DOHH2 (cell line): ENCODE measurements around the gene RELN.

Experiments
- H3F3A ChIP-seq: fragments of 200-600 bp; sonication (generic), shearing (Covaris generic); 2 replicates; pipeline ENCODE4 v1.6.0; 2016; ENCODE audit warnings: antibody characterized with exemption, mild to moderate bottlenecking; ENCODE audit not compliant: control insufficient read depth, insufficient read depth
- H3K27ac ChIP-seq: fragments of 200-600 bp; sonication (generic); 2 replicates; pipeline ENCODE4 v1.5.1; 2014; ENCODE audit warnings: low read depth, mild to moderate bottlenecking, low read length, moderate library complexity
- H3K27me3 ChIP-seq: fragments of 200-600 bp; sonication (generic); 2 replicates; pipeline ENCODE4 v1.6.1; 2014; ENCODE audit warnings: mild to moderate bottlenecking, low read length, mixed read lengths; ENCODE audit not compliant: control insufficient read depth
- H3K36me3 ChIP-seq: fragments of 200-600 bp; sonication (generic); 2 replicates; pipeline ENCODE4 v1.6.1; 2014; ENCODE audit warnings: mild to moderate bottlenecking, low read length, moderate library complexity, mixed read lengths; ENCODE audit not compliant: control insufficient read depth
- H3K4me1 ChIP-seq: fragments of 200-600 bp; sonication (generic); 2 replicates; pipeline ENCODE4 v1.6.1; 2014; ENCODE audit warnings: mild to moderate bottlenecking, low read length, mixed read lengths; ENCODE audit not compliant: control insufficient read depth
- H3K4me2 ChIP-seq: fragments of 200-600 bp; sonication (generic); 2 replicates; pipeline ENCODE4 v1.6.0; 2014; ENCODE audit warnings: mild to moderate bottlenecking, low read length, moderate library complexity
- H3K4me3 ChIP-seq: fragments of 200-600 bp; sonication (generic); 2 replicates; pipeline ENCODE4 v1.5.1; 2014; ENCODE audit warnings: mild to moderate bottlenecking, low read length, mixed read lengths
- H3K79me2 ChIP-seq: fragments of 200-600 bp; sonication (generic); 2 replicates; pipeline ENCODE4 v1.6.1; 2014; ENCODE audit warnings: mild to moderate bottlenecking, low read length, mixed read lengths; ENCODE audit not compliant: control insufficient read depth
- H3K9me2 ChIP-seq: fragments of 200-600 bp; sonication (generic); replicated peaks from 2 replicates; pipeline ENCODE4 v1.6.1; 2014; ENCODE audit warnings: mild to moderate bottlenecking, low read length, mixed read lengths; ENCODE audit not compliant: control insufficient read depth
- H3K9me3 ChIP-seq: fragments of 200-600 bp; sonication (generic); 2 replicates; pipeline ENCODE4 v1.6.1; 2014; ENCODE audit warnings: antibody characterized with exemption, low read length, mixed read lengths; ENCODE audit not compliant: control insufficient read depth, insufficient read depth
- H4K20me1 ChIP-seq: fragments of 200-600 bp; sonication (generic); 2 replicates; pipeline ENCODE4 v1.6.0; 2014; ENCODE audit warnings: low read depth, mild to moderate bottlenecking, antibody characterized with exemption, low read length, moderate library complexity; ENCODE audit not compliant: control insufficient read depth, insufficient read depth
- EZH2phosphoT487 ChIP-seq: fragments of 200-600 bp; sonication (generic); IDR thresholded peaks from 2 replicates; pipeline ENCODE4 v1.6.1; 2017; ENCODE audit warnings: borderline replicate concordance, mild to moderate bottlenecking, antibody characterized with exemption, low read length, moderate library complexity, mixed read lengths
- TF ChIP-seq, protein P1 (sequence below): fragments of 200-600 bp; sonication (generic); IDR thresholded peaks from one replicate; pipeline ENCODE4 v1.5.1; 2014; ENCODE audit warnings: antibody characterized with exemption, mild to moderate bottlenecking, low read depth, low read length; ENCODE audit not compliant: poor library complexity, severe bottlenecking

Gene RELN

DNA sequence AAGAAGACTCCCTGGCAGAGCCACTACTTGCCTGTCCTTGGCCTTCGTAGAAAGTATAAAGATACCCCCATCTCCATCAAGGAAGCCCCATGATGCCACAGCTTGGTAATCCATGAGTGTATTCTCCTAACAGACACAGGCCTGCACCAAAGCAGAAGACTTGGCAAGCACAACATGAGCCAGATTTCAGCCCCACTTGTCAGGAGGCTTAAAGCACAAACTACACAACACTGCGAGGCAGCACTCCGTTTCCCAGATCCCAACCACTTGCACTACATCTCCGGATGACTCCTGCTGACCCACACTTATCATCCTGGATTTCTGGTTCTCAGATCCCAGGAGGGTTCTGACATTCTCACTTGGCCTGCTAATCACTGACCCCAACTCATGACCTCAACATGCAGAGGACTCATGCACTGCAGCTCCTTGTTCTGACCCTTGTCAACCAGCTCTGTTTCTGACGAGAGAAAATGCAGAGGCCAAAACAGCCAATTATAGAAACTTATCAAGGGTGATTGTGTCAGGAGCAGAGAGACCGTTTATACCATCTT, 100.8 kb downstream of the RELN start:
- no peak overlapping the region for H3K4me2 ChIP-seq
- no peak overlapping the region for H3K27ac ChIP-seq
- H3K27me3 ChIP-seq, result no peaks in the 10 kb centered on the region
- no peaks in the 10 kb centered on the region for H3K79me2 ChIP-seq
- H3K9me3 ChIP-seq, result no peaks in the 10 kb centered on the region
- TF ChIP-seq, protein P1, sequence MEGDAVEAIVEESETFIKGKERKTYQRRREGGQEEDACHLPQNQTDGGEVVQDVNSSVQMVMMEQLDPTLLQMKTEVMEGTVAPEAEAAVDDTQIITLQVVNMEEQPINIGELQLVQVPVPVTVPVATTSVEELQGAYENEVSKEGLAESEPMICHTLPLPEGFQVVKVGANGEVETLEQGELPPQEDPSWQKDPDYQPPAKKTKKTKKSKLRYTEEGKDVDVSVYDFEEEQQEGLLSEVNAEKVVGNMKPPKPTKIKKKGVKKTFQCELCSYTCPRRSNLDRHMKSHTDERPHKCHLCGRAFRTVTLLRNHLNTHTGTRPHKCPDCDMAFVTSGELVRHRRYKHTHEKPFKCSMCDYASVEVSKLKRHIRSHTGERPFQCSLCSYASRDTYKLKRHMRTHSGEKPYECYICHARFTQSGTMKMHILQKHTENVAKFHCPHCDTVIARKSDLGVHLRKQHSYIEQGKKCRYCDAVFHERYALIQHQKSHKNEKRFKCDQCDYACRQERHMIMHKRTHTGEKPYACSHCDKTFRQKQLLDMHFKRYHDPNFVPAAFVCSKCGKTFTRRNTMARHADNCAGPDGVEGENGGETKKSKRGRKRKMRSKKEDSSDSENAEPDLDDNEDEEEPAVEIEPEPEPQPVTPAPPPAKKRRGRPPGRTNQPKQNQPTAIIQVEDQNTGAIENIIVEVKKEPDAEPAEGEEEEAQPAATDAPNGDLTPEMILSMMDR, result no peak
- TF ChIP-seq EZH2phosphoT487, result no peak
- no peaks in the 10 kb centered on the region for H4K20me1 ChIP-seq
- no peaks in the 10 kb centered on the region for H3K4me1 ChIP-seq
- no peak overlapping the region for H3K4me3 ChIP-seq
- no peaks in the 10 kb centered on the region for H3F3A ChIP-seq
- no peaks in the 10 kb centered on the region for H3K9me2 ChIP-seq
- H3K36me3 ChIP-seq, result no peaks in the 10 kb centered on the region

DNA sequence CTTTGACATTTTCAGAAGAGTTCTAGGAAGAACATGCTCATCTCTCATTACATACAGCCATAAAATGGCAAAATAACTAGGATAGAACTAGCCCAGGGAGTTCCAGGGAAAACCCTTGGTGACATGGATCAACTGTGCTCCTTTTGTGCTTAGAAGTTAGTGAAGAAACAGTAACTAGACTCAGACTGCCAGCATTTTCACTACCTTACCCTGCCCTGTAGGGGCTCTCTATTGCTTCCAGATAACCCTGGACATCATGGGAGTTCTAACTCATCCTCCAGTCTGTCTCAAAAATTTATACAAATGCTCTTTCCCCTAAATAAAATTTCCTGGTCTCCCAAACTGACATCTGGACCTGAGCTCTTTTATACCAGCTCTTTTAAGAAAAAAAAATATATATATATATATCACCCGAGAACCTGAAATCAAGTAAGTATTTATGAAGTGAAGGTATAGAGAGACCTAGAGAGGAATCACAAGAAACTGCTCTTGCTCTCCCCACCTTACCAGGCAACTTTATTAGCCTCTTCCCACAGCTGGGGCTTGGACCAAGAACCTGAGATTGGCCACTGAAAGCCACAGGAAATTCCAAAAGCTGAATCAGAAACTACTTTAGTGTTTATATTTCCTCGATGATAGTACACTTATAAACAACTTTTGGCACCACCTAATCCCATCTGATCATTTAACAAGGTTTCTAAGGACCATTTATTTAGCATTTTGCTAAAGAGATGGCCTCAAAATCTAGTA, 101.4 kb downstream of the RELN start:
- H3K27ac ChIP-seq, result no peak overlapping the region
- H3K9me3 ChIP-seq, result no peaks in the 10 kb centered on the region
- no peak overlapping the region for H3K4me3 ChIP-seq
- H3K79me2 ChIP-seq, result no peaks in the 10 kb centered on the region
- H4K20me1 ChIP-seq, result no peaks in the 10 kb centered on the region
- H3K36me3 ChIP-seq, result no peaks in the 10 kb centered on the region
- TF ChIP-seq, protein P1, result no peak
- no peak for TF ChIP-seq EZH2phosphoT487
- H3K27me3 ChIP-seq, result no peaks in the 10 kb centered on the region
- H3K4me1 ChIP-seq, result no peaks in the 10 kb centered on the region
- no peaks in the 10 kb centered on the region for H3F3A ChIP-seq
- H3K9me2 ChIP-seq, result no peaks in the 10 kb centered on the region
- H3K4me2 ChIP-seq, result no peak overlapping the region

DNA sequence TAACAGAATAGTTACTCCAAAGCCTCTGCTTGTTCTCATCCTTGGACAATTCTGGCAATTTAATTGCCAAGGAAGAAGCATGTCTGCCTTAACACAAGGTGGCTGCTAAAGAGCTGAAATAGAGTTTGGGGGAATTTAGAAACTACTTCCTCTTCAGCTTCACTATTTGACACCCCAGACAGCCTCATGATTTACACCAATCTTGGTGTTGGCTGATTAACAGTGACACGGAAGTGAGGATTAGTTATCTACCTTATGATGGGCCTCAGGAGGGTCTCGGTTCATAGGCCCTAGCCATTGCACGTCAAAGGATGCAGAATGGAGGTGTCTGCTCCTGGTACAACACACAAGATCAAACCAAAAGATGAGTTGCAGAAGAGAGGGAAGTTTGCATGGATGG, 102.4 kb downstream of the RELN start:
- no peaks in the 10 kb centered on the region for H4K20me1 ChIP-seq
- H3K9me3 ChIP-seq, result no peaks in the 10 kb centered on the region
- no peak overlapping the region for H3K4me3 ChIP-seq
- no peaks in the 10 kb centered on the region for H3K36me3 ChIP-seq
- H3K27ac ChIP-seq, result no peak overlapping the region
- no peaks in the 10 kb centered on the region for H3F3A ChIP-seq
- H3K4me2 ChIP-seq, result no peak overlapping the region
- no peaks in the 10 kb centered on the region for H3K79me2 ChIP-seq
- no peaks in the 10 kb centered on the region for H3K9me2 ChIP-seq
- H3K27me3 ChIP-seq, result no peaks in the 10 kb centered on the region
- H3K4me1 ChIP-seq, result no peaks in the 10 kb centered on the region
- TF ChIP-seq, protein P1, result no peak
- no peak for TF ChIP-seq EZH2phosphoT487
